Epithelial cell of esophagus (primary cell): Measurements from ENCODE around the gene NUBPL.

Experiments
- DNase-seq: peaks from one replicate; pipeline ENCODE4 v3.0.0; 2010; ENCODE audit warnings: low read depth
- H3K4me3 ChIP-seq: 2 replicates; pipeline ENCODE4 v1.5.1; 2011; ENCODE audit warnings: mild to moderate bottlenecking, low read length, control low read depth
- TF ChIP-seq, protein P1 (sequence below): IDR thresholded peaks from 2 replicates; pipeline ENCODE4 v1.5.1; 2011; ENCODE audit warnings: low read depth, mild to moderate bottlenecking, low read length, control low read depth, inconsistent platforms; ENCODE audit not compliant: insufficient read depth; ENCODE audit errors: missing control alignments

The NUBPL gene

DNA sequence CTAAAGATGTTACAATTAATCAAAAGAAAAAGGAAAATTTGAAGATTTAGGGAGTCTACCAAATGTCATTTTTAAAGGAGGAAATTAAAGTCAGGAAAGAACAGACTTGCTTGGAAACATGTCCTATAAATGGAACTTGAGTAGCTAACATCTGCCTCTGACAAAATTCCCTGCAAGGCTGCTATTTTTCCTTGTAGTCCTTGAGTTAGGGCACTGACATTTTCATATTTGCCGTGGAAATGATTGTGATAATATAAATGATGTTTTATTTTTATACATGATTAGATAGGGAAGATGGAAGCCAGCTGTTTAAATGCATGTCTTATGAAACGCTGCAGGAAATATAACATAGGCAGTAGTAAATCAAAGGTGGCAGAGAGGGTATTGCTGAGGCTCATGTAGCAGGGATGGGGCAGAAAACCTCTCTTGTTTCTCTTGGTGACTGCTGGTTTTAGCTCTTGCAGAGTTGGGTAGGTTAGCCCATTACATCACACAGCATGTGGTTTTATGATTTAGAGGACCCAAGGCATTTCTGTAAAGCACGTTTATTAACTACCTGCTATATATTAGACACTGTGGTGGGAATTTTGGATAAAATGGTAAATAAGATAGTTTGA, 21.7 kb downstream of the NUBPL start:
- no peak for DNase-seq
- H3K4me3 ChIP-seq = no peak overlapping the region
- TF ChIP-seq, protein P1, sequence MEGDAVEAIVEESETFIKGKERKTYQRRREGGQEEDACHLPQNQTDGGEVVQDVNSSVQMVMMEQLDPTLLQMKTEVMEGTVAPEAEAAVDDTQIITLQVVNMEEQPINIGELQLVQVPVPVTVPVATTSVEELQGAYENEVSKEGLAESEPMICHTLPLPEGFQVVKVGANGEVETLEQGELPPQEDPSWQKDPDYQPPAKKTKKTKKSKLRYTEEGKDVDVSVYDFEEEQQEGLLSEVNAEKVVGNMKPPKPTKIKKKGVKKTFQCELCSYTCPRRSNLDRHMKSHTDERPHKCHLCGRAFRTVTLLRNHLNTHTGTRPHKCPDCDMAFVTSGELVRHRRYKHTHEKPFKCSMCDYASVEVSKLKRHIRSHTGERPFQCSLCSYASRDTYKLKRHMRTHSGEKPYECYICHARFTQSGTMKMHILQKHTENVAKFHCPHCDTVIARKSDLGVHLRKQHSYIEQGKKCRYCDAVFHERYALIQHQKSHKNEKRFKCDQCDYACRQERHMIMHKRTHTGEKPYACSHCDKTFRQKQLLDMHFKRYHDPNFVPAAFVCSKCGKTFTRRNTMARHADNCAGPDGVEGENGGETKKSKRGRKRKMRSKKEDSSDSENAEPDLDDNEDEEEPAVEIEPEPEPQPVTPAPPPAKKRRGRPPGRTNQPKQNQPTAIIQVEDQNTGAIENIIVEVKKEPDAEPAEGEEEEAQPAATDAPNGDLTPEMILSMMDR = no peak

DNA sequence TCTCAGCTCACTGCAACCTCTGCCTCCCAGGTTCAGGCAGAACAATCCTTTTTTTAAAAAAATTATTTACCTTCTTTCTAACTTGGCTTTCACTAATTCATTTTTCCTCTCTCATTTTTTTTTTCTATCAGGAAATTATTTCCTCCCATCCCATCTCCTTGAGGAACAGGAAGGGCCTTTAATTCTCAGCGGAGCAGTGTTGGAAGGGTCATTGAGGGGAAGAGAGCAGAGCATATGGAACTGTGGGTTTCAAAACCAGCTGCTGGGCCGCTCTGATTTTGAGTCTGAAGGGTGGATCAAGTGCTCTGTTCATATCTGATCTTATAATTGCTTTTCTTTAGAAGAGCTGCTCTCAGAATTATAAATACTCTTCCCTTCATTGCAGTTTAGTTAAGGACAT, 29.0 kb downstream of the NUBPL start:
- H3K4me3 ChIP-seq = no peak overlapping the region
- TF ChIP-seq, protein P1 = no peak
- DNase-seq = no peak

DNA sequence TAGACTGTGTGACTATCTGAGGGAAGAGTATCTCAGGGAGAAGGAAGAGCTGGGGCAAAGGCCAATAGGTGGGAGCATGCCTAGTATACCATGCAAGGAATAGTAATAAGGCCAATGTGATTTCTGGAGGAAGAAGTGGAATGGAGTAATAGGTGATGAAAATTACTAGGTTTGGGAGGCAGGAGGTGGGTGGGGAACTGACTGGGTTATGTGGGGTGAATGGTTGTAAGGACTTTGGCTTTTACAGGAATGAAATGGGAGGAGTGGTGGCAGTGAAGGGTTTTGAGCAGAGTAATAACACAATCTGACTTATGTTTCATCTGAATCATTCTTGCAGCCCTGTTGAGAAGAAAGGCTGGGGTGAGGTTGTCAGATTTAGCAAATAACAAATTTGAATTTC, 30.9 kb downstream of the NUBPL start:
- TF ChIP-seq, protein P1 = no peak
- no peak for DNase-seq
- no peak overlapping the region for H3K4me3 ChIP-seq

DNA sequence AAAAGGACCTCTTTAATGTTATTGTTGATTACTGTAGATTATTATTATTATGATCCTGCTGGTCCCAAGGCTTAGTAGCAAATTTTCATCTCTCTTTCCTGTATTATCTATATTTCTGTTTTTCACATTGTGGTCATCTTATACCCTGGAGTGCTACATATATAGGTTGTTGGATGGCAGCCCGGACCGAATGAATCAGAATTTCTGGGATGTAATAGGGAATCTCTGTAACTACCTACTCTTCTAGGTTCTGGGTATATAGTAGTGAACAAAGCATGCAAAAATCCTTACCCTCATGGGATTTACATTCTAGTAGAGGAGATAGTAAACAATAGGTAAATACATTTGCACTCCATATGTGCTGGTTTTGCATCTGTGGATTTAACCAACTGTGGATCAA, 31.4 kb downstream of the NUBPL start:
- TF ChIP-seq, protein P1 = no peak
- DNase-seq = no peak
- H3K4me3 ChIP-seq = no peak overlapping the region

DNA sequence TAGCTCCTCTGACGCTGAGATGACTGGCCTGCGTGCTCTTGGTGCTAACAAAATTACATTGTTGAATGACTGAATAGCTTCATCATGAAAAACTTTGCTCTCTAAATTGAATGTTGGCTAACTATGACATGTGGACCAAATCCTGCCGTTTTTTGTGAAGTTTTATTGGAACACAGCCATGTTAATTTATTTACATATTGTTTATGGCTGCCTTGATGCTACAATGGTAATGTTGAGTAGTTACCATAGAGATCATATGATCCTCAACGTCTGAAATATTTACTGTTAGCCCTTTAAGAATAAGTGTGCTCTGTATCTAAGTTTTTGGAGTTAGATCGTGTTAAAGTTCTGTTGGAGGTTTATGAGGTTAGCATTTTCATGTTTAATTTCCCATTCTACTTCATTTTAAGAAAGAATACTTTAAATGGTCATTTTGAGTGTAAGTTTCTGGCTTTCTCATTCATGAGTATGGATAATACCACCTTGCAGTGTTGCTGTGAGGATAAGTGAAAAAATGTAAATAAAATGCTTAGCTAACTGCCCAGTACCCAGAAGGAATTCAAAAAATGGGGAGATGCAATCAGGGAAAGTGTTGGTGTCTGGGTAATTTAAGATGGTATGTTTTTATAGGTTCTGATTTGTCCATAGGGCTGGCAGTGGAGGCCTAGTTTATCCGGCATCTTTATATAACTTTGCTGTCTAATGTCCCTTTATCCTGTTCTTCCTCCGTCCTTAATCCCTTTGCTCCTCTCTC, 35.3 kb downstream of the NUBPL start:
- TF ChIP-seq, protein P1 = no peak
- H3K4me3 ChIP-seq = no peak overlapping the region
- no peak for DNase-seq

DNA sequence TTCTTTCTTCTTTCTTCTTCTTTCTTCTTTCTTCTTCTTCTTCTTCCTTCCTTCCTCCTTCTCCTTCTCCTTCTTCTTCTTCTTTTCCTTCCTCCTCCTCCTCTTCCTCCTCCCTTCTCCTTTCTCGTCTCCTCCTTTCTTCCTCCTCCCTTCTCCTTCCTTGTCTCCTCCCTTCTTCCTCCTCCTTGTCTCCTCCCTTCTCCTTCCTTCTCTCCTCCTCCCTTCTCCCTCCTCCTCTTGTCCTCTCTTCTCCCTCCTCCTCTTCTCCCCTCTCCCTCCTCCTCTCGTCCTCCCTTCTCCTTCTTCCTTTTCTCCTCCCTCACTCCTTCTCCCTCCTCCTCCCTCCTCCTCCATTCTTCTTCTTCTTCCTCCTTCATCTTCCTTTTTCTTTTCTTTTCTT, 44.5 kb downstream of the NUBPL start:
- no peak overlapping the region for H3K4me3 ChIP-seq
- DNase-seq = no peak
- TF ChIP-seq, protein P1 = no peak
